Bronchial epithelial cell (primary cell): ENCODE results near the gene FAAP100. TPM values are rescaled to one million over a fixed set of nuclear protein-coding genes. Genes with fewer than 3 reads are reported as not detected.

ENCODE experiments used
- DNase-seq: peaks from one replicate; pipeline ENCODE4 v3.0.0-alpha.2; 2010; ENCODE audit warnings: low read depth
- FAIRE-seq: peaks from 2 replicates; lab custom pipeline; 2011; peaks lifted over from hg19 to GRCh38; lab: Jason Lieb, UNC
- H3K27me3 ChIP-seq: 2 replicates; pipeline ENCODE4 v1.5.1; 2011; ENCODE audit warnings: low read length; ENCODE audit not compliant: control insufficient read depth, insufficient read depth
- H3K36me3 ChIP-seq: 2 replicates; pipeline ENCODE4 v1.5.1; 2011; ENCODE audit warnings: low read length; ENCODE audit not compliant: control insufficient read depth, insufficient read depth
- H3K4me3 ChIP-seq: 2 replicates; pipeline ENCODE4 v1.5.1; 2011; ENCODE audit warnings: mild to moderate bottlenecking, low read depth, low read length, control low read depth
- total RNA-seq: library from RNA; depleted of rRNA; stranded (reverse); fragments of >200 nt; gene quantifications from 2 replicates; pipeline ENCODE4 v1.2.1, GENCODE V29; 2014
- TF ChIP-seq, protein P1 (sequence below): IDR thresholded peaks from 2 replicates; pipeline ENCODE4 v1.5.1; 2011; ENCODE audit warnings: mild to moderate bottlenecking, moderate library complexity, low read length, control low read depth, inconsistent platforms; ENCODE audit not compliant: insufficient read depth, severe bottlenecking

The FAAP100 gene
- total RNA-seq, 1 donor from 2014 or later = 10.5 TPM

DNA sequence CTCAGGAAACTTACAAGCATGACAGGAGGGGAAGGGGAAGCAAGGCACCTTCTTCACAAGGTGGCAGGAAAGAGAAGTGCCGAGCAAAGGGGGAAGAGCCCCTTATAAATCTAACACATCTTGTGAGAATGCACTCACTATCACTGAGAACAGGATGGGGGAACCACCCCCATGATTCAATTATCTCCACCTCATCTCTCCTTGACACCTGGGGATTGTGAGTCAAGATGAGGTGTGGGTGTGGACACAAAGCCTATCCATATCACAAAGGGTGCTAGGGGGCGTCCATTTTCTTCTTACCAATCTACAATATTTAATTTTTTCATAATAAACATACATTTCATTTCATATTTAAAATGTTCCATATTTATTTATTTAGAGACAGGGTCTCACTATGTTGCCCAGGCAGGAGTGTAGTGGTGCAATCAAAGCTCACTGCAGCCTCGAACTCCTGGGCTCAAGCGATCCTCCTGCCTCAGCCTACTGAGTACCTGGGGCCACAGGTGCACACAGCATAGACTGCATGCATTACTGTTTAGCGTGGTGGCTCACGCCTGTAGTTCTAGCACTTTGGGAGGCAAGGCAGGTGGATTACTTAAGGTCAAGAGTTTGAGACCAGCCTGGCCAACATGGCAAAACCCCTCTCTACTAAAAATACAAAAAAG lies 26.5 kb upstream of the FAAP100 start:
- H3K4me3 ChIP-seq = no peak overlapping the region
- FAIRE-seq (no peak), DNase-seq (peak; percentile 80)
- H3K27me3 ChIP-seq = no peaks in the 10 kb centered on the region
- H3K36me3 ChIP-seq = peaks cover 16% of the 10 kb centered on the region
- TF ChIP-seq, protein P1, sequence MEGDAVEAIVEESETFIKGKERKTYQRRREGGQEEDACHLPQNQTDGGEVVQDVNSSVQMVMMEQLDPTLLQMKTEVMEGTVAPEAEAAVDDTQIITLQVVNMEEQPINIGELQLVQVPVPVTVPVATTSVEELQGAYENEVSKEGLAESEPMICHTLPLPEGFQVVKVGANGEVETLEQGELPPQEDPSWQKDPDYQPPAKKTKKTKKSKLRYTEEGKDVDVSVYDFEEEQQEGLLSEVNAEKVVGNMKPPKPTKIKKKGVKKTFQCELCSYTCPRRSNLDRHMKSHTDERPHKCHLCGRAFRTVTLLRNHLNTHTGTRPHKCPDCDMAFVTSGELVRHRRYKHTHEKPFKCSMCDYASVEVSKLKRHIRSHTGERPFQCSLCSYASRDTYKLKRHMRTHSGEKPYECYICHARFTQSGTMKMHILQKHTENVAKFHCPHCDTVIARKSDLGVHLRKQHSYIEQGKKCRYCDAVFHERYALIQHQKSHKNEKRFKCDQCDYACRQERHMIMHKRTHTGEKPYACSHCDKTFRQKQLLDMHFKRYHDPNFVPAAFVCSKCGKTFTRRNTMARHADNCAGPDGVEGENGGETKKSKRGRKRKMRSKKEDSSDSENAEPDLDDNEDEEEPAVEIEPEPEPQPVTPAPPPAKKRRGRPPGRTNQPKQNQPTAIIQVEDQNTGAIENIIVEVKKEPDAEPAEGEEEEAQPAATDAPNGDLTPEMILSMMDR = no peak

DNA sequence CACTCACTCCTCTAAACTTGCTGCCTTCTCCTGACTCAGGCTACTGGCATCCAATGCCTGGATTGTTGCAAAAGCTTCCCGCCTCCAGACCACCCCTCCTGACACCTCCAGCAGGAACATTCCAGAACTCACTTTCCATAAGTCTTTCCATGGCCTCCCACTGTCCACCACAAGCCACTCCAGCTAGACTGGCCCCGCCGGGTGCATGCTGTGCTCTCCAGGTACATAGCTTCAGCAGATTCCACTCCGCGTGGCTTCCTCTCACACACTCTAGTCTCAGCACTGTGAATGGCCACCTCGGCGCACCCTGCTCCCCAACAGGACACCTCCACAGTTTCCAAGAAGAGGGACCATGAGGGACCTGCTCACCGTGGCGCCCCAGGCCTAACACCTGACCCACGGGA lies 25.9 kb upstream of the FAAP100 start:
- FAIRE-seq = no peak
- no peak overlapping the region for H3K4me3 ChIP-seq
- peaks cover 13% of the 10 kb centered on the region for H3K36me3 ChIP-seq

DNA sequence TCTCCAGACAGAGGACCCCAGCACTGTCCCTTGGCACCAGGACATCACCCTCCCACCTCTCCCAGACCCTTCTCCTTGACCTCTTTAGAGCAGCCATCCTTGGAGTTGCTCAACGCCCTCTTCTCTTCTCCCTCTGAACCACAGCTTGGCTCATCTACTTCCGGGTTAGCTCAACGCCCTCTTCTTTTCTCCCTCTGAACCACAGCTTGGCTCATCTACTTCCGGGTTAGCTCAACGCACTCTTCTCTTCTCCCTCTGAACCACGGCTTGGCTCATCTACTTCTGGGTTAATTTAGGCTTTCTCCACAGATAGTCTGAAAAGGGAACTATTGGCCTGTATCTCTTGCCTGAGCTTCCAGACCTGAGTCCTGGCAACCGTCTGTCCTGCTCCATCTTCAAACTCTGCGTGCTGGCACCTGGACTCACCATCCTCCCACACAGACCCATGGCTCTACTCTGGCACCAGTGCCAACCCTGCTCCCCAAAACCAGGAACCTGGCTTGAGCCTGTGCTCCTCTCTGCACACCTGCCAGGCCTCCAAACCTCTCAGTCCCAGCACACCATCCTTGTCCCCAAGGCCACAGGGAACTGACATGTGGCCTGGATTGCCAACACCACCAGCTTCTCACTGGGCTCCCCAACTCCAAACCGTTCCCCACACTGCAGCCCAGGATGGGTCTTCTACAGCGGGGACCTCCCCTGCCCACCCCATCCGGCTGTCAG lies 25.3 kb upstream of the FAAP100 start:
- peak; percentile 36 for FAIRE-seq
- DNase-seq = peak; percentile 37
- H3K36me3 ChIP-seq = peaks cover 11% of the 10 kb centered on the region

More for the DNA sequence above, 25.9 kb upstream of the FAAP100 start:
- DNase-seq = peak; percentile 49
- no peaks in the 10 kb centered on the region for H3K27me3 ChIP-seq
- TF ChIP-seq, protein P1 = no peak

DNA sequence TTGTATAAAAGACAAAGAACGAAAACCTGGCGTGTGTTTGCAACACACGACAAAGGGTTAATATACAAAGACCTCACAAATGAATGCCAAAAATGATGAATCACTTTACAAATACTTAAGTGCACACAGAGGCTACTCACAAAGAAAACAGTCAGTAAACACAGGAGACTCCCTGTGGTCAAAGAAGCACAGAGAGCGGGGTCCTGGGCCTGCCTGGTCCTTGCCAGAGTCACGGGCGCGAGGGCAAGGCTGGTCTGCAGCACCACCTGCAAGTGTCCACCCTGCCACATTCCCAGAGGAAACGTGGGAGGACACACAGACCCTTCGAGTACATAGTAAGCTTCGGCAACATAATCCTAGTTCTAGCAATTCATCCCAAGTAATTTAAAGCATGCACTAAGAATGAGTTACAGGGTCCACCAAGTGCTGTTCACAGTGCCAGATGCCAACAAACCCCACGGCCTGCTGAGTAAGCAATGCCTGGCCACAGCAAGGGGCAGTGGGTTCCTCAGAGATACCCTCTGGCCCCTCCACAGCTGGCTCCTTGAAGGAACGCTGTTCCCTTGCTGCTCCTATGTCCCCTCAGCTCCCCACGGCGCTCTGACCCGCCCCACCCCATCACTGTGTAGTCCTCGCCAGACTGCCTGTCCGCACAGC lies 24.6 kb upstream of the FAAP100 start:
- TF ChIP-seq, protein P1 = no peak
- no peaks in the 10 kb centered on the region for H3K27me3 ChIP-seq
- FAIRE-seq = no peak
- peak; percentile 85 for DNase-seq
- peaks cover 9% of the 10 kb centered on the region for H3K36me3 ChIP-seq
- no peak overlapping the region for H3K4me3 ChIP-seq

More for the DNA sequence above, 25.3 kb upstream of the FAAP100 start:
- TF ChIP-seq, protein P1 = no peak
- no peak overlapping the region for H3K4me3 ChIP-seq
- no peaks in the 10 kb centered on the region for H3K27me3 ChIP-seq

DNA sequence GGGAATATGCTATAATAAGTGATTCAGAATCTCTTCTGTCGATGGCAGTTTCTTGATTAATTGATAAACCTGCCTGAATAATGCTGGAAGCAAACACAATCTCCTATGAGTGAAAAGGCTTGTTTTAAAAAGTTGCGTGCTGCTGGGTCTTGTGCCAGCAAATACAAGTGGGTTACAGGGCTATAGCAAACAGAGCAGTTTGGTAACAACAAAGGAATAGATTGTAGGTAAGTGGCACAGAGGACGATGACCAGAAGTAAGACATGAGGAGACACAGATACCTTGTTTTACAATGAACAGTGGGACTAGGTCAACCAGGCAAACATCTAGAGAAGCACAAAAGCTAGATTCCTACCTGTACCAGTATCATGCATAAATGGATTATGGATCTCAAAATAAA lies 23.7 kb upstream of the FAAP100 start:
- TF ChIP-seq, protein P1 = no peak
- Histone ChIP-seq H3K4me3 (no peak overlapping the region), H3K27me3 (no peaks in the 10 kb centered on the region), H3K36me3 (peaks cover 15% of the 10 kb centered on the region)
- FAIRE-seq = no peak
- no peak for DNase-seq
